ENCODE data around the gene CERT1.

CERT1 gene

DNA sequence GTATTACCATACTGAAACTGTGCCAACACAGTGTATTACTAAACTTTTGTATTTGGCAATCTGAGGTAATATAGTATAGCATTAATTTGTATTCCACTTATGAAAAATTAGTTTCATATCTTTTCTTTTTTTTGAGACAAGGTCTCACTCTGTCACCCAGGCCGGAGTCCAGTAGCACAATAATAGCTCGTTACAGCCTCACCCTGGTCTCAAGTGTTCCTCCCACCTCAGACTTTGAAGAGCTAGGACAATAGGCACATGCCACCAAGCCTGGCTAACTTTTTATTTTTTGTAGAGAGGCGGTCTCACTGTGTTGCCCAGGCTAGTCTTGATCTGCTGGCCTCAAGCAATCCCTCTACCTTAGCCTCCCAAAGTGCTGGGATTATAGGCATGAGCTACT, 36.4 kb upstream of the CERT1 start:
- WGBS (ENCODE audit: extremely low coverage, insufficient coverage, insufficient read length): no CpG with 5 or more reads among the region's 3 CpGs
- H3K27me3 ChIP-seq (ENCODE audit: insufficient read depth, low read length): no peaks in the 10 kb centered on the region
- no peak overlapping the region for H2AFZ ChIP-seq (ENCODE audit: insufficient read depth, low read length, poor library complexity)
- no peak overlapping the region for H2AK5ac ChIP-seq (ENCODE audit: low read length)
- no peak overlapping the region for H3K18ac ChIP-seq (ENCODE audit: low read length)
- no peak overlapping the region for H2BK12ac ChIP-seq (ENCODE audit: low read length)
- H3K4me3 ChIP-seq (ENCODE audit: low read depth, low read length): no peak overlapping the region
- no peak overlapping the region for H2BK120ac ChIP-seq (ENCODE audit: insufficient read depth, low read length, poor library complexity)
- no peaks in the 10 kb centered on the region for H3K79me2 ChIP-seq (ENCODE audit: control insufficient read depth, insufficient read depth, low read length, poor library complexity)
- H4K8ac ChIP-seq (ENCODE audit: low read depth, low read length): no peak overlapping the region
- no peak overlapping the region for H3K4ac ChIP-seq (ENCODE audit: low read depth, low read length)
- no peak overlapping the region for H3K14ac ChIP-seq (ENCODE audit: low read length)
- peaks cover 0 to 5% of the 10 kb centered on the region in 2 experiments for H3K36me3 ChIP-seq (ENCODE audit: control insufficient read depth in 1 of 2, insufficient read depth in 2 of 2, low read length in 2 of 2)
- H3K4me1 ChIP-seq (ENCODE audit: control insufficient read depth in 1 of 2, insufficient read depth in 2 of 2, low read length in 2 of 2): no peaks in the 10 kb centered on the region
- no peak overlapping the region for H4K12ac ChIP-seq (ENCODE audit: low read depth, low read length)
- DNase-seq: no peak
- no peak overlapping the region for H3K4me2 ChIP-seq (ENCODE audit: low read length)
- no peak overlapping the region for H4K91ac ChIP-seq (ENCODE audit: low read depth, low read length)
- H2BK5ac ChIP-seq (ENCODE audit: low read depth, low read length, poor library complexity): no peak overlapping the region
- no peaks in the 10 kb centered on the region for H3K9me3 ChIP-seq (ENCODE audit: insufficient read depth, low read depth, low read length)
- no peak overlapping the region for H3K9ac ChIP-seq (ENCODE audit: low read length)
- no peak overlapping the region for H3K23ac ChIP-seq (ENCODE audit: low read length)
- no peak overlapping the region for H3K27ac ChIP-seq (ENCODE audit: low read depth, low read length)
- H3K79me1 ChIP-seq (ENCODE audit: low read length): no peaks in the 10 kb centered on the region

DNA sequence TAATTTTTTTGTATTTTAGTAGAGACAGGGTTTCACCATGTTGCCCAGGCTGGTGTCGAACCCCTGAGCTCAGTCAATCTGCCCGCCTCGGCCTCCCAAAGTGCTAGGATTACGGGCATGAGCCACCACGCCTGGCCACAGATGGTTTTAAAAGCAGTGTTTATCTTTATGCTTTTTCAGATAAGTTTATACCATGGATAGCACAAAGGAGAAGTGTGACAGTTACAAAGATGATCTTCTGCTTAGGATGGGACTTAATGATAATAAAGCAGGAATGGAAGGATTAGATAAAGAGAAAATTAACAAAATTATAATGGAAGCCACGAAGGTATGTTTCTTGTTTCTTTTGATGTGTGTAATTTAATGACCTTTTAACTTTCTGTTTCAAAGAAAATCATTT, 35.4 kb upstream of the CERT1 start:
- Histone ChIP-seq H3K27me3 (ENCODE audit: insufficient read depth, low read length) (no peaks in the 10 kb centered on the region), H3K9me3 (ENCODE audit: insufficient read depth, low read depth, low read length) (no peaks in the 10 kb centered on the region), H3K4me1 (ENCODE audit: control insufficient read depth in 1 of 2, insufficient read depth in 2 of 2, low read length in 2 of 2) (no peaks in the 10 kb centered on the region), H3K27ac (ENCODE audit: low read depth, low read length) (no peak overlapping the region), H2BK12ac (ENCODE audit: low read length) (no peak overlapping the region), H3K4ac (ENCODE audit: low read depth, low read length) (no peak overlapping the region), H3K79me2 (ENCODE audit: control insufficient read depth, insufficient read depth, low read length, poor library complexity) (no peaks in the 10 kb centered on the region), H2AFZ (ENCODE audit: insufficient read depth, low read length, poor library complexity) (no peak overlapping the region), H3K4me3 (ENCODE audit: low read depth, low read length) (no peak overlapping the region), H3K14ac (ENCODE audit: low read length) (no peak overlapping the region), H2BK5ac (ENCODE audit: low read depth, low read length, poor library complexity) (no peak overlapping the region), H3K18ac (ENCODE audit: low read length) (no peak overlapping the region), H2AK5ac (ENCODE audit: low read length) (no peak overlapping the region), H3K4me2 (ENCODE audit: low read length) (no peak overlapping the region), H3K79me1 (ENCODE audit: low read length) (no peaks in the 10 kb centered on the region), H3K23ac (ENCODE audit: low read length) (no peak overlapping the region), H4K12ac (ENCODE audit: low read depth, low read length) (no peak overlapping the region), H2BK120ac (ENCODE audit: insufficient read depth, low read length, poor library complexity) (no peak overlapping the region), H4K8ac (ENCODE audit: low read depth, low read length) (no peak overlapping the region), H4K91ac (ENCODE audit: low read depth, low read length) (no peak overlapping the region), H3K36me3 (ENCODE audit: control insufficient read depth in 1 of 2, insufficient read depth in 2 of 2, low read length in 2 of 2) (peaks cover 0 to 5% of the 10 kb centered on the region in 2 experiments), H3K9ac (ENCODE audit: low read length) (no peak overlapping the region)
- DNase-seq: no peak
- WGBS (ENCODE audit: extremely low coverage, insufficient coverage, insufficient read length): no CpG with 5 or more reads among the region's 6 CpGs

- Histone ChIP-seq H2AK5ac (ENCODE audit: low read length) (no peak overlapping the region), H3K79me1 (ENCODE audit: low read length) (no peaks in the 10 kb centered on the region), H3K27ac (ENCODE audit: low read depth, low read length) (no peak overlapping the region), H2BK120ac (ENCODE audit: insufficient read depth, low read length, poor library complexity) (no peak overlapping the region), H3K79me2 (ENCODE audit: control insufficient read depth, insufficient read depth, low read length, poor library complexity) (no peaks in the 10 kb centered on the region), H3K9ac (ENCODE audit: low read length) (no peak overlapping the region), H2BK5ac (ENCODE audit: low read depth, low read length, poor library complexity) (no peak overlapping the region), H3K27me3 (ENCODE audit: insufficient read depth, low read length) (no peaks in the 10 kb centered on the region), H2BK12ac (ENCODE audit: low read length) (no peak overlapping the region), H3K23ac (ENCODE audit: low read length) (no peak overlapping the region), H3K9me3 (ENCODE audit: insufficient read depth, low read depth, low read length) (no peaks in the 10 kb centered on the region), H3K4ac (ENCODE audit: low read depth, low read length) (no peak overlapping the region), H3K4me2 (ENCODE audit: low read length) (no peak overlapping the region), H4K12ac (ENCODE audit: low read depth, low read length) (no peak overlapping the region), H4K91ac (ENCODE audit: low read depth, low read length) (no peak overlapping the region), H3K4me1 (ENCODE audit: control insufficient read depth in 1 of 2, insufficient read depth in 2 of 2, low read length in 2 of 2) (no peaks in the 10 kb centered on the region), H3K36me3 (ENCODE audit: control insufficient read depth in 1 of 2, insufficient read depth in 2 of 2, low read length in 2 of 2) (peaks cover 0 to 5% of the 10 kb centered on the region in 2 experiments), H3K18ac (ENCODE audit: low read length) (no peak overlapping the region), H4K8ac (ENCODE audit: low read depth, low read length) (no peak overlapping the region), H2AFZ (ENCODE audit: insufficient read depth, low read length, poor library complexity) (no peak overlapping the region), H3K14ac (ENCODE audit: low read length) (no peak overlapping the region), H3K4me3 (ENCODE audit: low read depth, low read length) (no peak overlapping the region)
- WGBS (ENCODE audit: extremely low coverage, insufficient coverage, insufficient read length): no CpG with 5 or more reads among the region's 2 CpGs
- DNase-seq: no peak
Observed at GRCh38 chr5:75545131-75545530, 33.7 kb upstream of the CERT1 start.

DNA sequence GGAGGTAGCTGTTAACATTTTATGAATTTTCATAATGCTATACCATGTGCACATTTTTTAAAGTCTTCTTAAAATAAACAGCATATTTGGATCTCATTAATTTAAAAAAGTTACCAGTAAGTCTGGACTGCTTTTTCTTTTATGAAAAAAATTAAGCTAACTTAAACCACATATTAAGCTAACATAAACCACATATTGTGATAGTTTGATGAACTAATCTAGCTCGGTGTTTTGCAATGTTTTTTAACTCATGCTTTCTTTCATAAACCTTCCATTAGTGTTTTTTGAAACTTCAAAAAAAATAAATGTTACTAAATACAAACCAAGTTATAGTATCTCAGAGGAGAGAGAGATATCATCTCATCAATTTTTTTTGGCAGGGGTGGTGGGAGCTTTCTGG, 26.8 kb upstream of the CERT1 start:
- H3K9ac ChIP-seq (ENCODE audit: low read length): no peak overlapping the region
- no peaks in the 10 kb centered on the region for H3K79me2 ChIP-seq (ENCODE audit: control insufficient read depth, insufficient read depth, low read length, poor library complexity)
- H3K4me2 ChIP-seq (ENCODE audit: low read length): no peak overlapping the region
- no peaks in the 10 kb centered on the region for H3K79me1 ChIP-seq (ENCODE audit: low read length)
- no peak overlapping the region for H3K23ac ChIP-seq (ENCODE audit: low read length)
- no peaks in the 10 kb centered on the region for H3K27me3 ChIP-seq (ENCODE audit: insufficient read depth, low read length)
- H4K12ac ChIP-seq (ENCODE audit: low read depth, low read length): no peak overlapping the region
- no peak overlapping the region for H3K14ac ChIP-seq (ENCODE audit: low read length)
- no peak overlapping the region for H3K18ac ChIP-seq (ENCODE audit: low read length)
- H2BK120ac ChIP-seq (ENCODE audit: insufficient read depth, low read length, poor library complexity): no peak overlapping the region
- no peak overlapping the region for H2AK5ac ChIP-seq (ENCODE audit: low read length)
- no CpG with 5 or more reads among the region's 1 CpG for WGBS (ENCODE audit: extremely low coverage, insufficient coverage, insufficient read length)
- no peak overlapping the region for H4K91ac ChIP-seq (ENCODE audit: low read depth, low read length)
- no peak overlapping the region for H2BK12ac ChIP-seq (ENCODE audit: low read length)
- no peaks in the 10 kb centered on the region for H3K9me3 ChIP-seq (ENCODE audit: insufficient read depth, low read depth, low read length)
- no peak overlapping the region for H2AFZ ChIP-seq (ENCODE audit: insufficient read depth, low read length, poor library complexity)
- H3K4ac ChIP-seq (ENCODE audit: low read depth, low read length): no peak overlapping the region
- H3K4me1 ChIP-seq (ENCODE audit: control insufficient read depth in 1 of 2, insufficient read depth in 2 of 2, low read length in 2 of 2): peaks cover 4 to 8% of the 10 kb centered on the region in 2 experiments
- no peak overlapping the region for H3K27ac ChIP-seq (ENCODE audit: low read depth, low read length)
- no peak overlapping the region for H3K4me3 ChIP-seq (ENCODE audit: low read depth, low read length)
- no peak for DNase-seq
- H3K36me3 ChIP-seq (ENCODE audit: control insufficient read depth in 1 of 2, insufficient read depth in 2 of 2, low read length in 2 of 2): no peaks in the 10 kb centered on the region
- H2BK5ac ChIP-seq (ENCODE audit: low read depth, low read length, poor library complexity): no peak overlapping the region
- H4K8ac ChIP-seq (ENCODE audit: low read depth, low read length): no peak overlapping the region
